Measurements from ENCODE around the gene FN1.

DNA sequence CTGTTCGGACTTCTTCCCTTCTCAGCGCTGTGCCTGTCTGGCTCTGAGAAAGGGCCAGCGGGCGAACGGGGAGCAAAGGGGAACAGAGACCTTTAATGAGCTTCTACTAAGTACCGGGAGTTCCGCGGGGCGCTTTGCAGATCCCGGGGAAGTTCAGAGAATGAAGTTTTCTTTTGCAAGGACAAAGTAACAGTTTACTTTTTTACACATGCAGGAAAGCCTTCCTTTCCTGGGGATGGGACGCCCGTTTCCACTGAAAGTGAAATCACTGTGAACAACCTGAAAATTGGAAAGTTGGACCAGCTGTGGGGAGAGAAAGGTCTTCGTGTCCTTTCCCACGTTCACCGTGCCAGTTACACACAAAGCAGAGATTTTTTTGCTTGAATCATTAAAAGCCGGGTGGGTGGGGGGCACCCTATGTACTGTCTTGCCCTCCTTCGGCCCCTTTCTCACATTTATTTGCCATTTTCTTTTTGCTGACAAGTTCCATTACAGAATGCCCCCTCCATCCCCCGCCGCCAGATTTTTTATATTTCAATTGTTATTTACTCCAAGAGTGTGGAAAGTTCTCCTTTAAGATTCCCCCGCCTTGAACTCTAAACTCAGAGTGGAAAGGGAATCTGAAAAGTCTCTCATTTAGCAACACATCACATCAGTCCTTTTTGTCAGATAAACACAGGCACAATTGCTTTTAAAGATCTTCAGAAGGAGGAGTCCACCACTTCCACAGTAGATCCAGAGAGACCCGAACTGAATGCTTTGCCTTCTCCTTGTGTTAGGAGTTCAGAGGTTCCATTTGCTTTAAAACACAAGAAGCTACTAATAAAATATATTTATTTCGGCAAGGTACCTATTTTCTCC lies 1.1 kb upstream of the FN1 start:
- TF ChIP-seq, protein P1, sequence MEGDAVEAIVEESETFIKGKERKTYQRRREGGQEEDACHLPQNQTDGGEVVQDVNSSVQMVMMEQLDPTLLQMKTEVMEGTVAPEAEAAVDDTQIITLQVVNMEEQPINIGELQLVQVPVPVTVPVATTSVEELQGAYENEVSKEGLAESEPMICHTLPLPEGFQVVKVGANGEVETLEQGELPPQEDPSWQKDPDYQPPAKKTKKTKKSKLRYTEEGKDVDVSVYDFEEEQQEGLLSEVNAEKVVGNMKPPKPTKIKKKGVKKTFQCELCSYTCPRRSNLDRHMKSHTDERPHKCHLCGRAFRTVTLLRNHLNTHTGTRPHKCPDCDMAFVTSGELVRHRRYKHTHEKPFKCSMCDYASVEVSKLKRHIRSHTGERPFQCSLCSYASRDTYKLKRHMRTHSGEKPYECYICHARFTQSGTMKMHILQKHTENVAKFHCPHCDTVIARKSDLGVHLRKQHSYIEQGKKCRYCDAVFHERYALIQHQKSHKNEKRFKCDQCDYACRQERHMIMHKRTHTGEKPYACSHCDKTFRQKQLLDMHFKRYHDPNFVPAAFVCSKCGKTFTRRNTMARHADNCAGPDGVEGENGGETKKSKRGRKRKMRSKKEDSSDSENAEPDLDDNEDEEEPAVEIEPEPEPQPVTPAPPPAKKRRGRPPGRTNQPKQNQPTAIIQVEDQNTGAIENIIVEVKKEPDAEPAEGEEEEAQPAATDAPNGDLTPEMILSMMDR (conservative IDR thresholded peaks at IDR 0.05), result no peak
- no peak for TF ChIP-seq EZH2 (IDR thresholded peaks at IDR 0.05; ENCODE audit: low read depth)

All from PC-9 (cell line).